ENCODE measurements around the gene ATP6V0A4. TPM values are rescaled to one million over a fixed set of nuclear protein-coding genes. Genes with fewer than 3 reads are reported as not detected.

The ATP6V0A4 gene
- polyA plus RNA-seq, 1 of the 3 experiments (the other 2 are of a cell fraction), result not detected

GRCh38 chr7:138710536-138711385 is 87.2 kb downstream of the ATP6V0A4 start:
- Histone ChIP-seq H2AFZ (ENCODE audit: low read depth) (no peak overlapping the region), H4K20me1 (ENCODE audit: insufficient read depth) (no peaks in the 10 kb centered on the region), H3K9ac (no peak overlapping the region), H3K79me2 (ENCODE audit: insufficient read depth) (no peaks in the 10 kb centered on the region), H3K4me2 (no peak overlapping the region), H3K9me2 (no peaks in the 10 kb centered on the region), H3K4me1 (ENCODE audit: control insufficient read depth in 1 of 2, insufficient read depth in 2 of 2, low read depth in 1 of 2, low read length in 1 of 2) (no peaks in the 10 kb centered on the region), H3F3A (replicated peaks; ENCODE audit: insufficient read depth) (no peaks in the 10 kb centered on the region), H3K9me3 (no peaks in the 10 kb centered on the region; the same call in 1 of the 2 replicates), H3K36me3 (replicated peaks in 1 of 2; ENCODE audit: control insufficient read depth in 1 of 2, insufficient read depth in 2 of 2, low read length in 1 of 2) (no peaks in the 10 kb centered on the region), H3K4me3 (ENCODE audit: low read depth in 2 of 2, low read length in 1 of 2) (no peak overlapping the region), H3K27me3 (ENCODE audit: insufficient read depth) (no peaks in the 10 kb centered on the region), H3K27ac (ENCODE audit: low read depth in 2 of 2, low read length in 1 of 2) (no peak overlapping the region)
- no peak for DNase-seq
- POLR2A ChIA-PET, result no interaction called here
- WGBS (ENCODE audit: low lambda C conversion rate), result 45% methylated on average over 15 of the region's 15 CpGs
- CTCF ChIA-PET, result interaction anchor here (0.6 to 1.6 kb wide), 3 partner anchors 28 to 167 kb away, joined by 3 to 8 read pairs (median 3); no protein-coding TSS in a partner anchor
- no peak for TF ChIP-seq PBX3 (IDR thresholded peaks at IDR 0.05)
- no peak for TF ChIP-seq ZBTB33 (IDR thresholded peaks at IDR 0.05; ENCODE audit: borderline replicate concordance, low read depth)
- no peak for TF ChIP-seq SMC3 (IDR thresholded peaks at IDR 0.05; ENCODE audit: low read depth, low read length)
- TF ChIP-seq JUND (IDR thresholded peaks at IDR 0.05), result no peak
- TF ChIP-seq POLR2AphosphoS5 (IDR thresholded peaks at IDR 0.05; ENCODE audit: low read depth, low read length), result no peak
- TF ChIP-seq MEF2A (IDR thresholded peaks at IDR 0.05; ENCODE audit: borderline replicate concordance, low read depth), result no peak
- TF ChIP-seq IRF3 (IDR thresholded peaks at IDR 0.05; ENCODE audit: low read depth, low read length), result no peak

- Histone ChIP-seq H3K27me3 (ENCODE audit: insufficient read depth) (no peaks in the 10 kb centered on the region), H3K4me2 (no peak overlapping the region), H3K9me2 (no peaks in the 10 kb centered on the region), H3K27ac (ENCODE audit: low read depth in 2 of 2, low read length in 1 of 2) (no peak overlapping the region), H4K20me1 (ENCODE audit: insufficient read depth) (no peaks in the 10 kb centered on the region), H2AFZ (ENCODE audit: low read depth) (no peak overlapping the region), H3F3A (replicated peaks; ENCODE audit: insufficient read depth) (no peaks in the 10 kb centered on the region), H3K9ac (no peak overlapping the region), H3K79me2 (ENCODE audit: insufficient read depth) (no peaks in the 10 kb centered on the region), H3K36me3 (replicated peaks in 1 of 2; ENCODE audit: control insufficient read depth in 1 of 2, insufficient read depth in 2 of 2, low read length in 1 of 2) (no peaks in the 10 kb centered on the region), H3K9me3 (no peaks in the 10 kb centered on the region), H3K4me3 (ENCODE audit: low read depth in 2 of 2, low read length in 1 of 2) (no peak overlapping the region), H3K4me1 (ENCODE audit: control insufficient read depth in 1 of 2, insufficient read depth in 2 of 2, low read depth in 1 of 2, low read length in 1 of 2) (no peaks in the 10 kb centered on the region)
- DNase-seq, result no peak
- TF ChIP-seq GABPA (IDR thresholded peaks at IDR 0.05; ENCODE audit: low read depth) (no peak), NRF1 (IDR thresholded peaks at IDR 0.05; ENCODE audit: low read depth, low read length) (no peak), FOXM1 (IDR thresholded peaks at IDR 0.05; ENCODE audit: low read depth) (no peak), TEAD4 (IDR thresholded peaks at IDR 0.05; ENCODE audit: borderline replicate concordance, insufficient read depth) (no peak), TCF12 (IDR thresholded peaks at IDR 0.05) (no peak), TAF1 (IDR thresholded peaks at IDR 0.05; ENCODE audit: borderline replicate concordance, low read depth, low read length) (no peak), SMC3 (IDR thresholded peaks at IDR 0.05; ENCODE audit: low read depth, low read length) (no peak)
- POLR2A ChIA-PET, result no interaction called here
- WGBS (ENCODE audit: low lambda C conversion rate), result 46% methylated on average over 7 of the region's 7 CpGs
- CTCF ChIA-PET, result interaction anchor here (0.6 to 1.0 kb wide), 2 partner anchors 14 to 36 kb away, joined by 3 read pairs; no protein-coding TSS in a partner anchor
Observed at GRCh38 chr7:138705167-138705566, 92.8 kb downstream of the ATP6V0A4 start.
